Panc1 (cell line): ENCODE measurements around the gene TPST2. TPM values are rescaled to one million over a fixed set of nuclear protein-coding genes. Genes with fewer than 3 reads are reported as not detected.

Experiments
- ATAC-seq: fragments of 200-7000 bp; cut with Tn5 transposase; 2 replicates; pipeline ENCODE4 v1.9.1; 2020; ENCODE audit warnings: mild to moderate bottlenecking, moderate library complexity
- BruUV-seq: library from RNA; stranded (reverse); fragments of 400-500 nt; replicated peaks from 2 replicates; lab custom pipeline; 2021; lab: Mats Ljungman, UMichigan
- CTCF ChIA-PET: fragments of 300-600 bp; sonication (Branson Sonifier 250); formaldehyde crosslinking; loops from one replicate; lab custom pipeline; 2022; ENCODE audit warnings: antibody characterized with exemption; lab: Charles Lee
- POLR2A ChIA-PET: fragments of 300-600 bp; sonication (Branson Sonifier 250); formaldehyde crosslinking; loops from one replicate; lab custom pipeline; 2022; ENCODE audit warnings: antibody characterized with exemption; lab: Charles Lee
- DNase-seq: peaks from one replicate; pipeline ENCODE4 v3.0.0-alpha.2; 2010; ENCODE audit warnings: low read depth, low spot score
- H3K27ac ChIP-seq: 2 replicates; pipeline ENCODE4 v1.5.1; 2011; ENCODE audit warnings: mild to moderate bottlenecking, low read length, inconsistent platforms
- H3K27me3 ChIP-seq: fragments of 200-500 bp; sonication (Bioruptor generic); 2 replicates; pipeline ENCODE4 v1.6.0; 2014; ENCODE audit warnings: low read length, inconsistent platforms; ENCODE audit not compliant: control insufficient read depth, insufficient read depth
- H3K36me3 ChIP-seq: fragments of 200-500 bp; sonication (Bioruptor generic); 2 replicates; pipeline ENCODE4 v1.5.1; 2014; ENCODE audit warnings: inconsistent platforms, mild to moderate bottlenecking, low read length, moderate library complexity; ENCODE audit not compliant: control insufficient read depth, insufficient read depth
- H3K4me1 ChIP-seq: 2 replicates; pipeline ENCODE4 v1.5.1; 2011; ENCODE audit warnings: inconsistent platforms, mild to moderate bottlenecking, low read length, moderate library complexity; ENCODE audit not compliant: control insufficient read depth, insufficient read depth
- H3K4me3 ChIP-seq, 2 experiments: 2 replicates each; pipeline ENCODE4 v1.5.1; 2011 to 2012; ENCODE audit warnings: low read depth in 2 of 2, low read length in 2 of 2, mild to moderate bottlenecking in 2 of 2, inconsistent platforms in 1 of 2, moderate library complexity in 1 of 2
- H3K9me3 ChIP-seq: fragments of 200-500 bp; sonication (Bioruptor generic); 2 replicates; pipeline ENCODE4 v1.5.1; 2014; ENCODE audit warnings: low read depth, mild to moderate bottlenecking, inconsistent platforms, low read length, moderate library complexity; ENCODE audit not compliant: control insufficient read depth, insufficient read depth
- POLR2AphosphoS5 ChIP-seq: IDR thresholded peaks from 2 replicates; pipeline ENCODE4 v1.6.1; 2012; ENCODE audit warnings: mild to moderate bottlenecking, low read depth, low read length, moderate library complexity
- SIN3A ChIP-seq: IDR thresholded peaks from 2 replicates; pipeline ENCODE4 v1.6.1; 2012; ENCODE audit warnings: low read depth, mild to moderate bottlenecking, low read length, moderate library complexity, borderline replicate concordance; ENCODE audit not compliant: insufficient read depth
- TCF7L2 ChIP-seq: IDR thresholded peaks from 2 replicates; pipeline ENCODE4 v1.6.1; 2011; ENCODE audit warnings: mild to moderate bottlenecking, low read depth, low read length, inconsistent platforms
- in situ Hi-C: cut with HindIII; loops from 2 replicates; pipeline ENCODE4 v1.10.0; 2016; ENCODE audit warnings: low sequenced_read_pairs, low pct_unique_long_range_greater_than_20kb
- intact Hi-C: fragments of 100-400 bp; cut with micrococcal nuclease; formaldehyde crosslinking; loops from one replicate; pipeline ENCODE4 v1.10.0; 2022; ENCODE audit not compliant: unreplicated experiment
- total RNA-seq: library from RNA; stranded (reverse); gene quantifications from one replicate; pipeline ENCODE4 v1.2.1, GENCODE V29; 2021; ENCODE audit not compliant: unreplicated experiment
- TF ChIP-seq, protein P1 (sequence below), 2 experiments: IDR thresholded peaks; 2 replicates each; pipeline ENCODE4 v1.6.1; 2011 to 2012; ENCODE audit warnings: low read depth in 2 of 2, control low read depth in 1 of 2, low read length in 1 of 2, mild to moderate bottlenecking in 1 of 2, moderate library complexity in 1 of 2; ENCODE audit not compliant: insufficient read depth in 1 of 2
- TF ChIP-seq, protein P2 (sequence below): fragments of 450-650 bp; IDR thresholded peaks from 2 replicates; pipeline ENCODE4 v1.5.1; 2017; ENCODE audit warnings: mild to moderate bottlenecking

The TPST2 gene
- total RNA-seq, 1 experiment from 2014 or later = 7.1 TPM

GRCh38 chr22:26618455-26618854, 28.5 kb upstream of the TPST2 start:
- ChIA-PET CTCF (no interaction called here), POLR2A (no interaction called here)
- H3K27ac ChIP-seq = no peak overlapping the region
- in situ Hi-C loops (no loop called here), intact Hi-C loops (no loop called here)
- DNase-seq = no peak
- no peak overlapping the region for H3K4me3 ChIP-seq
- no peaks in the 10 kb centered on the region for H3K36me3 ChIP-seq
- no peaks in the 10 kb centered on the region for H3K27me3 ChIP-seq
- H3K4me1 ChIP-seq = no peaks in the 10 kb centered on the region
- no peak for ATAC-seq
- no peaks in the 10 kb centered on the region for H3K9me3 ChIP-seq
- BruUV-seq = no TSS peak
- TF ChIP-seq, protein P1, sequence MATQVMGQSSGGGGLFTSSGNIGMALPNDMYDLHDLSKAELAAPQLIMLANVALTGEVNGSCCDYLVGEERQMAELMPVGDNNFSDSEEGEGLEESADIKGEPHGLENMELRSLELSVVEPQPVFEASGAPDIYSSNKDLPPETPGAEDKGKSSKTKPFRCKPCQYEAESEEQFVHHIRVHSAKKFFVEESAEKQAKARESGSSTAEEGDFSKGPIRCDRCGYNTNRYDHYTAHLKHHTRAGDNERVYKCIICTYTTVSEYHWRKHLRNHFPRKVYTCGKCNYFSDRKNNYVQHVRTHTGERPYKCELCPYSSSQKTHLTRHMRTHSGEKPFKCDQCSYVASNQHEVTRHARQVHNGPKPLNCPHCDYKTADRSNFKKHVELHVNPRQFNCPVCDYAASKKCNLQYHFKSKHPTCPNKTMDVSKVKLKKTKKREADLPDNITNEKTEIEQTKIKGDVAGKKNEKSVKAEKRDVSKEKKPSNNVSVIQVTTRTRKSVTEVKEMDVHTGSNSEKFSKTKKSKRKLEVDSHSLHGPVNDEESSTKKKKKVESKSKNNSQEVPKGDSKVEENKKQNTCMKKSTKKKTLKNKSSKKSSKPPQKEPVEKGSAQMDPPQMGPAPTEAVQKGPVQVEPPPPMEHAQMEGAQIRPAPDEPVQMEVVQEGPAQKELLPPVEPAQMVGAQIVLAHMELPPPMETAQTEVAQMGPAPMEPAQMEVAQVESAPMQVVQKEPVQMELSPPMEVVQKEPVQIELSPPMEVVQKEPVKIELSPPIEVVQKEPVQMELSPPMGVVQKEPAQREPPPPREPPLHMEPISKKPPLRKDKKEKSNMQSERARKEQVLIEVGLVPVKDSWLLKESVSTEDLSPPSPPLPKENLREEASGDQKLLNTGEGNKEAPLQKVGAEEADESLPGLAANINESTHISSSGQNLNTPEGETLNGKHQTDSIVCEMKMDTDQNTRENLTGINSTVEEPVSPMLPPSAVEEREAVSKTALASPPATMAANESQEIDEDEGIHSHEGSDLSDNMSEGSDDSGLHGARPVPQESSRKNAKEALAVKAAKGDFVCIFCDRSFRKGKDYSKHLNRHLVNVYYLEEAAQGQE (IDR thresholded peaks at IDR 0.05; ENCODE audit: insufficient read depth in 1 of 2, low read depth in 2 of 2, low read length in 1 of 2) = no peak
- TF ChIP-seq POLR2AphosphoS5 (no peak), SIN3A (no peak), TCF7L2 (no peak)
- TF ChIP-seq, protein P2, sequence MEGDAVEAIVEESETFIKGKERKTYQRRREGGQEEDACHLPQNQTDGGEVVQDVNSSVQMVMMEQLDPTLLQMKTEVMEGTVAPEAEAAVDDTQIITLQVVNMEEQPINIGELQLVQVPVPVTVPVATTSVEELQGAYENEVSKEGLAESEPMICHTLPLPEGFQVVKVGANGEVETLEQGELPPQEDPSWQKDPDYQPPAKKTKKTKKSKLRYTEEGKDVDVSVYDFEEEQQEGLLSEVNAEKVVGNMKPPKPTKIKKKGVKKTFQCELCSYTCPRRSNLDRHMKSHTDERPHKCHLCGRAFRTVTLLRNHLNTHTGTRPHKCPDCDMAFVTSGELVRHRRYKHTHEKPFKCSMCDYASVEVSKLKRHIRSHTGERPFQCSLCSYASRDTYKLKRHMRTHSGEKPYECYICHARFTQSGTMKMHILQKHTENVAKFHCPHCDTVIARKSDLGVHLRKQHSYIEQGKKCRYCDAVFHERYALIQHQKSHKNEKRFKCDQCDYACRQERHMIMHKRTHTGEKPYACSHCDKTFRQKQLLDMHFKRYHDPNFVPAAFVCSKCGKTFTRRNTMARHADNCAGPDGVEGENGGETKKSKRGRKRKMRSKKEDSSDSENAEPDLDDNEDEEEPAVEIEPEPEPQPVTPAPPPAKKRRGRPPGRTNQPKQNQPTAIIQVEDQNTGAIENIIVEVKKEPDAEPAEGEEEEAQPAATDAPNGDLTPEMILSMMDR = no peak

GRCh38 chr22:26617271-26618199, 27.6 kb upstream of the TPST2 start, which contains the start of gene CRYBB1:
Gene CRYBB1 (minus strand): TSS chr22:26618027. CDS start chr22:26616319, 1,708 bp downstream.
- H3K36me3 ChIP-seq = no peaks in the 10 kb centered on the region
- no peak for DNase-seq
- no peaks in the 10 kb centered on the region for H3K9me3 ChIP-seq
- H3K27me3 ChIP-seq = no peaks in the 10 kb centered on the region
- in situ Hi-C loops (no loop called here), intact Hi-C loops (no loop called here)
- ChIA-PET POLR2A (no interaction called here), CTCF (no interaction called here)
- BruUV-seq = no TSS peak
- no peak within 1 kb of the TSS for H3K27ac ChIP-seq
- no peaks in the 10 kb centered on the region for H3K4me1 ChIP-seq
- H3K4me3 ChIP-seq = no peak within 1 kb of the TSS
- ATAC-seq = no peak
- no peak for TF ChIP-seq SIN3A
- TF ChIP-seq, protein P1 (IDR thresholded peaks at IDR 0.05; ENCODE audit: insufficient read depth in 1 of 2, low read depth in 2 of 2, low read length in 1 of 2) = no peak
- no peak for TF ChIP-seq TCF7L2
- TF ChIP-seq, protein P2 = no peak
